HepG2 (cell line): Measurements from ENCODE around the gene C16orf89. TPM values are rescaled to one million over a fixed set of nuclear protein-coding genes. Genes with fewer than 3 reads are reported as not detected.

Experiments used
- BRF2 ChIP-seq: sonication (generic); formaldehyde crosslinking; IDR thresholded peaks from 2 replicates; pipeline ENCODE4 v1.8.1; 2022; ENCODE audit warnings: mild to moderate bottlenecking, missing genetic modification reagents
- ETV5 ChIP-seq: IDR thresholded peaks from 2 replicates; pipeline ENCODE4 v1.6.1; 2018; ENCODE audit warnings: missing biosample characterization, missing genetic modification reagents, inconsistent platforms, borderline replicate concordance
- FOXP1 ChIP-seq, 2 experiments: fragments of 450-650 bp in 1 of 2; IDR thresholded peaks; 2 replicates each; pipeline ENCODE4 v1.6.1; 2017 to 2018; ENCODE audit warnings: antibody characterized with exemption in 1 of 2
- JDP2 ChIP-seq: sonication (generic); formaldehyde crosslinking; IDR thresholded peaks from 2 replicates; pipeline ENCODE4 v1.8.1; 2022; ENCODE audit warnings: missing genetic modification reagents, borderline replicate concordance
- KMT2A ChIP-seq: sonication (generic); formaldehyde crosslinking; IDR thresholded peaks from 2 replicates; pipeline ENCODE4 v1.4.0; 2020; ENCODE audit warnings: missing genetic modification reagents
- NCOA1 ChIP-seq: sonication (generic); formaldehyde crosslinking; IDR thresholded peaks from 2 replicates; pipeline ENCODE4 v1.9.0; 2021; ENCODE audit warnings: missing genetic modification reagents
- NFKBIZ ChIP-seq: IDR thresholded peaks from 2 replicates; pipeline ENCODE4 v1.6.1; 2018; ENCODE audit warnings: missing genetic modification reagents, missing compliant biosample characterization
- NR2F1 ChIP-seq, 2 experiments: fragments of 450-650 bp in 1 of 2; formaldehyde crosslinking in 1 of 2; IDR thresholded peaks; 2 replicates each; pipeline versions ENCODE4 v1.5.0 to v1.6.1; 2016 to 2020; ENCODE audit warnings: mild to moderate bottlenecking in 1 of 2, missing compliant biosample characterization in 1 of 2, missing genetic modification reagents in 1 of 2, moderate library complexity in 1 of 2
- NR3C1 ChIP-seq: sonication (generic); formaldehyde crosslinking; IDR thresholded peaks from 2 replicates; pipeline ENCODE4 v1.4.0; 2020; ENCODE audit warnings: missing genetic modification reagents
- ZBTB8A ChIP-seq: sonication (generic); formaldehyde crosslinking; IDR thresholded peaks from 2 replicates; pipeline ENCODE4 v1.4.0; 2020; ENCODE audit warnings: mild to moderate bottlenecking, low read depth, missing genetic modification reagents, borderline replicate concordance
- ZNF256 ChIP-seq: sonication (generic); formaldehyde crosslinking; conservative IDR thresholded peaks from 2 replicates; pipeline ENCODE4 v1.4.0; 2020; ENCODE audit warnings: missing genetic modification reagents
- ZNF260 ChIP-seq: sonication (generic); formaldehyde crosslinking; IDR thresholded peaks from 2 replicates; pipeline ENCODE4 v1.4.0; 2020; ENCODE audit warnings: missing genetic modification reagents, low read depth, mild to moderate bottlenecking, borderline replicate concordance
- ZNF326 ChIP-seq: sonication (generic); formaldehyde crosslinking; IDR thresholded peaks from 2 replicates; pipeline ENCODE4 v1.4.0; 2020; ENCODE audit warnings: missing genetic modification reagents, borderline replicate concordance
- ZNF552 ChIP-seq: sonication (generic); formaldehyde crosslinking; IDR thresholded peaks from 2 replicates; pipeline ENCODE4 v1.9.0; 2022; ENCODE audit warnings: missing genetic modification reagents, mild to moderate bottlenecking, borderline replicate concordance
- ZNF788 ChIP-seq: sonication (generic); formaldehyde crosslinking; IDR thresholded peaks from 2 replicates; pipeline ENCODE4 v1.5.0; 2020; ENCODE audit warnings: mild to moderate bottlenecking, missing genetic modification reagents, borderline replicate concordance
- ZNF800 ChIP-seq: sonication (generic); formaldehyde crosslinking; IDR thresholded peaks from 2 replicates; pipeline ENCODE4 v1.4.0; 2020; ENCODE audit warnings: missing genetic modification reagents
- ZSCAN21 ChIP-seq: sonication (generic); formaldehyde crosslinking; IDR thresholded peaks from 2 replicates; pipeline ENCODE4 v1.8.0; 2022; ENCODE audit warnings: mild to moderate bottlenecking, missing genetic modification reagents, moderate library complexity, borderline replicate concordance
- polyA plus RNA-seq, 8 experiments: library from polyadenylated mRNA; depleted of rRNA in 3 of 8; stranded (reverse) in 7 of 8; unstranded in 1 of 8; fragments of >200 nt; fragmentation: Illumina TruSeq in 4 of 8; extraction: Trizol in 4 of 8; gene quantifications; 2 replicates each; pipeline versions ENCODE4 v1.2.1 to v1.2.3, GENCODE V29; 2011 to 2016; ENCODE audit warnings: low read depth in 4 of 8, missing spikeins in 1 of 8, mixed read lengths in 1 of 8; ENCODE audit not compliant: insufficient read depth in 1 of 8
- total RNA-seq, 5 experiments: library from RNA; depleted of rRNA; stranded (reverse); fragments of >200 nt; fragmentation: Illumina TruSeq; extraction: Trizol; gene quantifications; 2 replicates each; pipeline ENCODE4 v1.2.3, GENCODE V29; 2016; ENCODE audit warnings: low read depth in 1 of 5
- TF ChIP-seq, protein P1 (sequence below), 2 experiments: fragments of 450-650 bp in 1 of 2; sonication (generic) in 1 of 2; formaldehyde crosslinking in 1 of 2; IDR thresholded peaks; 2 replicates each; pipeline versions ENCODE4 v1.6.1 to v1.8.0; 2016 to 2022; ENCODE audit warnings: antibody characterized with exemption in 1 of 2, mild to moderate bottlenecking in 1 of 2, missing genetic modification reagents in 1 of 2

The C16orf89 gene
- total and polyA plus RNA-seq, 2 of the 13 experiments (the other 11 are each of a cell fraction or from before 2014, with no cell fraction given), result 1.9 to 3.4 TPM

DNA sequence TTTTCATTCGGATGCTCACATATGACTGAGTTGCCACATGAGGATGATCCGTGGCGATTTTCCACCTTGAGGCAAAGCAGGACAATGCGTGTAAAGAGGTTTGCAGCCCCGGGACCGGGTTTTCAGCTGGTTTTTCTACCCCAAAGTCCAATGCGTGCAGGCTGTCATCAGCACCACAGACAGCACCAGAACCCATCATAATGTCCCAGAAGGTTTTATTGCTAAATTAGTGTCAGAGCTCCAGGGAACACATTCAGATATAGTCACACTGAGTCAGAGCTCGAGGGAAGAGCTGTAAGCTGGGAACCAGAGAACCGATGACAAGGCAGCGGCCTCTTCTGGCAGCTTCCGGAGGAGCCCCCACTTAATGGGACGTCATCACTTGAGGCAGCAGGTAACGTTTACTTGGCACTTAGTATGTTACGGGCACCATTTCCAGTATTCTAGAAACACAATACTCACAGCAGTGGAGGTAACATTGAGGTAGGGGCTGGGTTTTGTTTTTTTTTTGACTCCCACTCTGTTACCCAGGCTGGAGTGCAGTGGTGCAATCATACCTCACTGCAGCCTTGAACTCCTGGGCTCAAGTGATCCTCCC lies 23.1 kb downstream of the C16orf89 start (continued):
- TF ChIP-seq, protein P1, sequence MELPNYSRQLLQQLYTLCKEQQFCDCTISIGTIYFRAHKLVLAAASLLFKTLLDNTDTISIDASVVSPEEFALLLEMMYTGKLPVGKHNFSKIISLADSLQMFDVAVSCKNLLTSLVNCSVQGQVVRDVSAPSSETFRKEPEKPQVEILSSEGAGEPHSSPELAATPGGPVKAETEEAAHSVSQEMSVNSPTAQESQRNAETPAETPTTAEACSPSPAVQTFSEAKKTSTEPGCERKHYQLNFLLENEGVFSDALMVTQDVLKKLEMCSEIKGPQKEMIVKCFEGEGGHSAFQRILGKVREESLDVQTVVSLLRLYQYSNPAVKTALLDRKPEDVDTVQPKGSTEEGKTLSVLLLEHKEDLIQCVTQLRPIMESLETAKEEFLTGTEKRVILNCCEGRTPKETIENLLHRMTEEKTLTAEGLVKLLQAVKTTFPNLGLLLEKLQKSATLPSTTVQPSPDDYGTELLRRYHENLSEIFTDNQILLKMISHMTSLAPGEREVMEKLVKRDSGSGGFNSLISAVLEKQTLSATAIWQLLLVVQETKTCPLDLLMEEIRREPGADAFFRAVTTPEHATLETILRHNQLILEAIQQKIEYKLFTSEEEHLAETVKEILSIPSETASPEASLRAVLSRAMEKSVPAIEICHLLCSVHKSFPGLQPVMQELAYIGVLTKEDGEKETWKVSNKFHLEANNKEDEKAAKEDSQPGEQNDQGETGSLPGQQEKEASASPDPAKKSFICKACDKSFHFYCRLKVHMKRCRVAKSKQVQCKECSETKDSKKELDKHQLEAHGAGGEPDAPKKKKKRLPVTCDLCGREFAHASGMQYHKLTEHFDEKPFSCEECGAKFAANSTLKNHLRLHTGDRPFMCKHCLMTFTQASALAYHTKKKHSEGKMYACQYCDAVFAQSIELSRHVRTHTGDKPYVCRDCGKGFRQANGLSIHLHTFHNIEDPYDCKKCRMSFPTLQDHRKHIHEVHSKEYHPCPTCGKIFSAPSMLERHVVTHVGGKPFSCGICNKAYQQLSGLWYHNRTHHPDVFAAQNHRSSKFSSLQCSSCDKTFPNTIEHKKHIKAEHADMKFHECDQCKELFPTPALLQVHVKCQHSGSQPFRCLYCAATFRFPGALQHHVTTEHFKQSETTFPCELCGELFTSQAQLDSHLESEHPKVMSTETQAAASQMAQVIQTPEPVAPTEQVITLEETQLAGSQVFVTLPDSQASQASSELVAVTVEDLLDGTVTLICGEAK (IDR thresholded peaks at IDR 0.05), result no peak
- TF ChIP-seq, protein P1 (CRISPR knock-in tag; IDR thresholded peaks at IDR 0.05), result no peak
- TF ChIP-seq ZBTB8A, result no peak
- no peak for TF ChIP-seq ZNF552 (CRISPR knock-in tag)
- no peak; the same call in 1 of the 2 replicates for TF ChIP-seq NCOA1 (CRISPR knock-in tag)
- TF ChIP-seq NFKBIZ (CRISPR knock-in tag), result no peak
- no peak for TF ChIP-seq NR3C1 (CRISPR knock-in tag)
- TF ChIP-seq BRF2 (CRISPR knock-in tag), result no peak
- TF ChIP-seq ZNF788 (CRISPR knock-in tag), result no peak
- TF ChIP-seq ZNF800 (CRISPR knock-in tag), result no peak
- TF ChIP-seq ETV5 (CRISPR knock-in tag), result peak; percentile 81; the same call in 1 of the 2 replicates
- no peak for TF ChIP-seq KMT2A (CRISPR knock-in tag)
- TF ChIP-seq ZNF326 (CRISPR knock-in tag), result no peak
- TF ChIP-seq ZNF256 (CRISPR knock-in tag), result no peak
- TF ChIP-seq JDP2 (CRISPR knock-in tag), result no peak
- TF ChIP-seq NR2F1 (CRISPR knock-in tag; IDR thresholded peaks at IDR 0.05), result no peak
- TF ChIP-seq ZNF260, result no peak
- no peak for TF ChIP-seq FOXP1 (IDR thresholded peaks at IDR 0.05)
- no peak for TF ChIP-seq FOXP1 (CRISPR knock-in tag; IDR thresholded peaks at IDR 0.05)
- no peak for TF ChIP-seq ZSCAN21
